Right forelimb (tissue), 1 donor: ENCODE results near the gene CNTNAP1.
"Not testable (repeated sequence)": the region's sequence is repeated elsewhere in the genome, so short reads cannot be mapped to it uniquely, and the experiment has no call there.

Experiments used
- DNase-seq: peaks from one replicate; pipeline ENCODE4 v3.0.0-alpha.2; 2018

The CNTNAP1 gene

GRCh38 chr17:42686520-42687128, 4.3 kb downstream of the CNTNAP1 start:
- DNase-seq = no peak

- DNase-seq = no peak
Observed at GRCh38 chr17:42687707-42688320, 5.5 kb downstream of the CNTNAP1 start.

DNA sequence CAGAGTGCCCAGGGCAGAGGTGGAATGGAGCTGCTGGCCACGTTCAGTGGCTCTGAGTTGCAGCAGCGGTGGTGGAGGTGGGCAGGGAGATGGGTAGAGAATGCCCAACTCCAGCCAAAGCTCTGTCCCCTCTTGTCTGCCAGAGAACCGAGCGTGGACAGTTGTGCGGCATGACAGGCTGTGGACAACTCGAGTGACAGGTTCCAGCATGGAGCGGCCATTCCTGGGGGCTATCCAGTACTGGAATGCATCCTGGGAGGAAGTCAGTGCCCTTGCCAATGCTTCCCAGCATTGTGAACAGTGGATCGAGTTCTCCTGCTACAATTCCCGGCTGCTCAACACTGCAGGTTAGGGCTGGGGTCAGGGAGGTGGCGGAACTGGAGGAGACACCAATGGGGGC, 8.3 kb downstream of the CNTNAP1 start:
- DNase-seq = no peak

DNA sequence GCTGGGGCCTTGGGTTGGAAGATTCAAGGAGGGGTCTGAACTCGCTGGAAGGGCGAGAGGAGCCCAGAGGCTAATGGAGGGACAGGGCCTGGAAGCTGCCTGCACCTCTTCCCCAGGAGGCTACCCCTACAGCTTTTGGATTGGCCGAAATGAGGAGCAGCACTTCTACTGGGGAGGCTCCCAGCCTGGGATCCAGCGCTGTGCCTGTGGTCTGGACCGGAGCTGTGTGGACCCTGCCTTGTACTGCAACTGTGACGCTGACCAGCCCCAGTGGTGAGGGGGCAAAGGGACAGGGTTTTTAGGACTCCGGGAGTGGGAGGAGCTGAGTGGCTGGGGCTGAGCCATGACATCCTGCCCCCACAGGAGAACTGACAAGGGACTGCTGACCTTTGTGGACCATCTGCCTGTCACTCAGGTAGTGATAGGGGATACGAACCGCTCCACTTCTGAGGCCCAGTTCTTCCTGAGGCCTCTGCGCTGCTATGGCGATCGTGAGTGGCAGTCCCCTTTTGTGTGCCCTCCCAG, 8.8 kb downstream of the CNTNAP1 start:
- DNase-seq = no peak

DNA sequence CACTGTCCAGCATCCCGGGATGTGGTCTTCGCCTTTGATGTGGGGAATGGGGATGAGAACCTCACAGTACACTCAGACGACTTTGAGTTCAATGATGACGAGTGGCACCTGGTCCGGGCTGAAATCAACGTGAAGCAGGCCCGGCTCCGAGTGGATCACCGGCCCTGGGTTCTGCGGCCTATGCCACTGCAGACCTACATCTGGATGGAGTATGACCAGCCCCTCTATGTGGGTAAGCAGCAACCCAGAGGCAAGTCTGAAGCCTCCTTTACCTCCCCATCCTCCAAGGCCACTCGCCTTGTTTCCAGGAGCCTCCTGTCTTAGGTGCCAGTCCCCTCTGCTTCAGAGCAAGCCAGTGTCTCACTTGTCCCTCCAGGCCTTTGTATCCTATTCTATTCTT, 10.2 kb downstream of the CNTNAP1 start:
- no peak for DNase-seq

GRCh38 chr17:42694524-42694923, 12.2 kb downstream of the CNTNAP1 start:
- no peak for DNase-seq

DNA sequence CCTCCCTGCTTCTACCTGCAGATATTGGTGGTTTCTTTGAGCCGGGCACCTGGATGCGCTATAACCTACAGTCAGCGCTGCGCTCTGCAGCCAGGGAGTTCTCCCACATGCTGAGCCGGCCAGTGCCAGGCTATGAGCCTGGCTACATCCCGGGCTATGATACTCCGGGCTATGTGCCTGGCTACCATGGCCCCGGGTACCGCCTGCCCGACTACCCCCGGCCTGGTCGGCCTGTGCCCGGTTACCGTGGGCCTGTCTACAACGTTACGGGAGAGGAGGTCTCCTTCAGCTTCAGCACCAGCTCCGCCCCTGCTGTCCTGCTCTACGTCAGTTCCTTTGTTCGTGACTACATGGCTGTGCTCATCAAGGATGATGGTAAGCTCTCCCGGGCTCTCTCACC, 13.2 kb downstream of the CNTNAP1 start:
- DNase-seq = no peak

- DNase-seq = no peak
Observed at GRCh38 chr17:42697108-42697811, 14.9 kb downstream of the CNTNAP1 start.

DNA sequence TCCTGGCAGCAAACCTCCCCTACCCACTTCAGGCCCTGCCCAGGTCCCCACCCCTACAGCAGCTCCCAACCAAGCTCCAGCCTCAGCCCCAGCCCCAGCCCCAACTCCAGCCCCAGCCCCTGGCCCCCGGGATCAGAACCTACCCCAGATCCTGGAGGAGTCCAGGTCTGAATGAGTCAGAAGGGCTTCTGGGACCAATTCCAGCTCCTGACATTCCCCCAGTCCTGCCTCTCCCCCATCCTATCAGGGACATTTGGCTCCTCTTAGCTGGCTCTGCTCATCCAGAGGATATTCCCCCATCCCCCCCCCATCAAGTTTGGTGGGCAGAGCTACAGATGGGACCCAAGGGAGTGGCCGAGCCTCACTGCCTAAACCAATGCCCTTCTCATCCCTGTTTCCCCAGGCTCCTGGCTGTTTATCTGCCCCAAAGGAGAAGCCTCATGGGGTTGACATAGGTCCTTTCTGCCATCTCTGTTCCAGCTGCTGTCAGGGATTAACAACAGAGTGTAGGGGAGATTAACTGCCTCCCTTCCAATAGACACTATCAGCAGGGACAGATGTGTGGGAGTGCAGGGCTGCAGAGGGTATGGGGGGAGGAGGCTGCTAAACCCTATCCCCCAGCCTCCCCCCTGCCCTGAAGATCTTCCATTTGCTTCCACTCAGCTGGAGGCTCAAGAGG, 16.5 kb downstream of the CNTNAP1 start:
- no peak for DNase-seq

- no peak for DNase-seq
Observed at GRCh38 chr17:42699415-42699740, 17.0 kb downstream of the CNTNAP1 start.

DNA sequence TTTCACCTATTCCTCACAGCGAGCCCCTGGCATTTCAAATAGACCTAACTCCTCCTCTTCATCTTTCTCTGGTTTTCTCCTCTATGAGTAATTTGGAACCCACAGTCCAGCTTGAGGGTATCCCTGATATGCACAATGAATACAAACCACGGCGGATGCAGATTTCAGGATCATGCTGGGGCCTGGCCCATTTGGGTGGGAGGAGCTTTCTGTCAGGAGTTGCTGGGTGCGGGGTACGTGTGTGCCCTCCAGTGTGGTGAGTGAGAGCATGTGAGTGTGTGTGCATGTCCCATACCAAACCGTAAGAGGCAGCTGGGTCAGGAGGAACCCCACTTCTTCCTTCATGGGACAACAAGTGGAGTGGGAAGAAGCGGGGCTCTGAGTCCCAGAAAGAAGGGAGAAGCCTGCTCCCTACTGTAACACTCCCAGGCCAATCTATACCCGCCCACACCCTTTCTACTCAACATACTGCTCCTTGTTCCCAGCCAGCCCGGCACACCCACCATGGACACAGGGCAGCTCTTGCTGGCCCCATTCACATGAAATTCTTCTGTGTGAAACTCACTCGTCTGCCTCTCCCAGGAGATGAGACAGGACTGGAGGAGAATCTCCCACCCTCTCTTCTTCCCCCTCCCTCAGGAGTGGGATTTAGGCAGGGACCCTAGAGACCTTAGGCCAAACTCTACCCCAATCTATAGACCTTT, 18.4 kb downstream of the CNTNAP1 start:
- DNase-seq = no peak

- DNase-seq = no peak
Observed at GRCh38 chr17:42702446-42702845, 20.1 kb downstream of the CNTNAP1 start.

DNA sequence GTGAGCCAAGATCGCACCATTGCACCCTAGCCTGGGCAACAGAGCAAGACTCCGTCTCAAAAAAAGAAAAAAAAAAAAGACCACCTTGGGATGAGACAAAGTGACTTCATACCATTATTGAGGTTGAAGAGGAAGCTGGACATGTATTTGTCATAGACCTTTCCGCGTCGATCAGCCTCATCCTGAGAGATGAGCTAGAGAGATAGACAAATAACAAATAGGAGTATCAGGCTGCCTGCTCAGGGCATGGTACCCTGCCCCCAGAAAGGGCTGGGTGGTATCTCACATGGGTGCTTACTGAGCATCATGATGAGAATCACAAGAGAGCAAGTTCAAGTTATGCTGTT, 22.1 kb downstream of the CNTNAP1 start:
- no peak for DNase-seq

DNA sequence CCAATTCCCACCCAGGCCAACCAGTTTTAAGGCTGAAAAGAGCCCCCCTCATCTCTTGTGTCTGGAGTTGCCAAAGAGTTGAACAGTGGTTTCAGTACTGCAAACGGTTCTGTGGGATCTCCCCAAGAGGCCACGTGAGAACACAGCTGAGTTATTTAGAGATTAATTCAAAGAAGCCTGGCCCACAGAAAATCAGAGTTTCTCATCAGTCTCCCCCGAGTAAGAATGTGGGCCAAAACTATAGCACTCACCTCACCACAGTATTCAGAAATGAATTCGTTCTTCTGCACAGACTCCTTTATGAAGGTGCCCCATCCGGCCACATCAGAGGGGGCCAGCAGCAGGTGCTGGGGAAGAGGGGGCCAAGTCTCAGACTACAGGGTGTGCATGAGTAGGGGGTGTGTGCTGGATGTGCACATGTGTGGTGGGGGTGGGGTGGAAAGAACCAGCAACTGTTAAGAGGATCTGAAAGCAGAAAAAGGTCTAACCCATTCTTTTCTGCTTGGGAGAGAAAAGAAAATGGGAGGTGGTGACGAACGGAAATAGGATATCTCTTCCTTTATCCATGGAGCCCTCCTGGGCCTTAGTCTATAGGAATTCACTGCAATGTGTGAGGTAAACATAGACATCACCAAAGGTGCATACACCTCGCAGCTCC, 22.6 kb downstream of the CNTNAP1 start:
- DNase-seq = no peak

- no peak for DNase-seq
Observed at GRCh38 chr17:42706732-42707131, 24.4 kb downstream of the CNTNAP1 start.

DNA sequence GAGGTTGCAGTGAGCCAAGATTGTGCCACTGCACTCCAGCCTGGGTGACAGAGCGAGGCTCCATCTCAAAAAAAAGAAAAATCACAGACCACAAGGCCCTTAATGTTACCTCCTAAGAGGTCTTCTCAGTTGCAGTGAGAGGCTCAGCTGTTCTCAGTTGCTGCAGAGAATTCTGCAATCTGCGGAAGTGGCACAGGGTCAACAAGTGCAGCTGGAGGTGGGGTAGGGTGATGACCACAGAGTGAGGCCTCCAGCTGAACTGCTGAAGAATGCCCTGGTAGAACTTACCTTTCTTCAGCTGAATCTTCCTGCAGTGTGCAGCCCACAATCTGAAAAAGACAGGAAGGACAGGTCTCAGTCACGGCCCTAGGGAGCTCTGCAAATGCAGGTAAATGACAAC, 26.3 kb downstream of the CNTNAP1 start:
- no peak for DNase-seq

DNA sequence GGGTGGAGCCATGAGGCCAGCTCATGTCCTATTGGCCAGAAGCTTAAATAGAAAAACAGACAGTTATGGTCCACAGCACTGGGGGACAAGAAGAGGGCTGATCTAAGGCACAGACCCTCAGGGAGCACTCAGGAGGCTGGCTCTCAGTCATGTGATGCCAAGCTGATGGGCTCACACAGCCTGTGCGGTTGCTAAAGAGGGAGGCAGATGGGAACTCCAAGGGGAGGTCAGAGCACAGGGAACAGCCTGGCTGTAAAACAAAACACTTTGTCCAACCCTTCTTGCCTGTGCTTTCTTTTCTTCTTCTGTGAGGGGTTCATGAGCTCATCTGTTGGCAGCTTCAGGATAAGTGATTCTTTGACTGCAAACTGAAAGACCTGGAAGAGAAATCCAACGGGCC, 27.2 kb downstream of the CNTNAP1 start:
- no peak for DNase-seq

DNA sequence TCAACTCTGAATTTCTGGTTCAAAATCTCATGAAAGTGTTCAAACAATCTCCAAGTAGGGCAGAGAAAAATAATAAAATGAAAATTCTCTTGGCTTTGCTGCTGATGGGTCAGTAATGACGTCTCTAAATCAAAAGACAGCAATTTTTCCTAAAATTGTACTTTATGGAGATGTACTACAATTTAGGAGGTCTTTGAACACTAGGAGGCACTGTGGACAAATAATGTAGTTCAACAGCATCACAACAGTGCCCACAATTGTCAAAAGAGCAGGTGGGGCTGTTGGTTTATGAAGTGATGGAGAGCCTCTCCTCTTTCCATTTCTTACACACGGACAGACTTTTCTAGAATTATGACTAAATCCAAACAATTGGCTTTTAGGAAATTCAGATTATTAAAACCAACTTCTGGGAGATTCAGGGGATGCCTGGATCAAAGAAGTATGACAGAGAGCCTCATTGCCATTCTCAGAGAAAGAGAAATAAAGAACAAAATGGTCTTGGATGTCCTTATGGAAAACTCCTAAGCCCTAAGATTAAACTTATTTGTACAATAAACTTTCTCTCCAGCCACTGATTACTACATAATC, 38.8 kb downstream of the CNTNAP1 start:
- no peak for DNase-seq

- DNase-seq = no peak
Observed at GRCh38 chr17:42723636-42724035, 41.3 kb downstream of the CNTNAP1 start.

GRCh38 chr17:42725143-42725542, 42.8 kb downstream of the CNTNAP1 start:
- DNase-seq = no peak

DNA sequence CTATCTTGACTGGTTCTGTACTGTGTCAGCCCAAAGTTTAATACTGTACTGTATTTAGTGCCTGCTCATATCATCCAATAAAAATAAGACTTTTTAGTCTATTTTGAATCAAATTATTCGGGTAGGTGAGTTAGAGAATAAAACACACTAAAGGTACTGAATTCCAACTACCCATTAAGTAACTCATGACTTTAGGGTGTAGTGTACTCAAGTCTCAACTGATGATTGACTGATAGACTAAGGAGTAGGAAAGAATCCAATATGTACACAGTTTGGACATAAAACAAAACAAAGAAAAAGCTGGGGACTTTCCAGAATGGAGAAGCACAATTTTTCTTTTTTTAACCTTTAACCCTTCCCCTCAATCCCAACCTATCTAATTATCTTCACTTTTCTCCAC, 58.4 kb downstream of the CNTNAP1 start:
- DNase-seq = no peak

DNA sequence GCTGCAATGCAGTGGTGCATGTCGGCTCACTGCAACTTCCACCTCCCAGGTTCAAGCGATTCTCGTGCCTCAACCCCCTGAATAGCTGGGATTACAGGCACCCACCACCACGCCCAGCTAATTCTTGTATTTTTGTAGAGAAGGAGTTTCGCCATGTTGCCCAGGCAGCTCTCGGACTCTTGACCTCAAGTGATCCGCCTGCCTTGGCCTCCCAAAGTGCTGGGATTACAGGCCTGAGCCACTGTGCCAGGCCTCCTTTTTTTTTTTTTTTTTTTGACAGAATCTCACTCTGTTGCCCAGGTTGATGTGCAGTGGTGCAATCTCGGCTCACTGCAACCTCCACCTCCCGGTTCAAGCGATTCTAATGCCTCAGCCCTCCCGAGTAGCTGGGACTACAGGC, 60.6 kb downstream of the CNTNAP1 start:
- DNase-seq = not testable (repeated sequence)
